C4-2B (cell line): ENCODE data around the gene MAPK8IP3.
A peak's percentile ranks its signal among the peaks of the same experiment; 100 is the strongest.

ENCODE experiments used
- H3K27ac ChIP-seq: fragments of 450-650 bp; 2 replicates; pipeline ENCODE4 v1.5.1; 2017
- ZFX ChIP-seq: fragments of 450-650 bp; IDR thresholded peaks from 2 replicates; pipeline ENCODE4 v1.6.1; 2017
- TF ChIP-seq, protein P1 (sequence below): fragments of 450-650 bp; conservative IDR thresholded peaks from 2 replicates; pipeline ENCODE4 v1.5.1; 2017; ENCODE audit warnings: mild to moderate bottlenecking

The MAPK8IP3 gene

DNA sequence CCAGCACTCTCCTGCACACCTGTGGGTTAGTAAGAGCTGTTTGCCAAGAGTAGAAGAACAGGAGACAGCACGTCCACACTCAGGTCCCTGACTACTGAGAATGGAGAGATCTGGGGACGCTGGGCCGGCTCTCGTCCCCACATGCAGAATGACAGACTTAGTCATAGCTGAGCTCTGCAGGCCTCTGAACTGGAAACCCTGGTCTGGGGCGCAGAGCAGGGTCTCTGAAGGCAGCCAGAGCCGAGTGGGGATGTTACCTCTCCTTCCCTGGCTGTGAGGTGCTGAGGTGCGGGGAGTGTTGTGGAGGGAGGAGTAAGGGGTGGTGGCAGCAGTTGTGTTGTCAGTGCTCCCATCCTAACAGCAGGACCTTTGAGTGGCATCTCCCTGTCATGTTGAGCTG, 35.1 kb upstream of the MAPK8IP3 start:
- TF ChIP-seq, protein P1, sequence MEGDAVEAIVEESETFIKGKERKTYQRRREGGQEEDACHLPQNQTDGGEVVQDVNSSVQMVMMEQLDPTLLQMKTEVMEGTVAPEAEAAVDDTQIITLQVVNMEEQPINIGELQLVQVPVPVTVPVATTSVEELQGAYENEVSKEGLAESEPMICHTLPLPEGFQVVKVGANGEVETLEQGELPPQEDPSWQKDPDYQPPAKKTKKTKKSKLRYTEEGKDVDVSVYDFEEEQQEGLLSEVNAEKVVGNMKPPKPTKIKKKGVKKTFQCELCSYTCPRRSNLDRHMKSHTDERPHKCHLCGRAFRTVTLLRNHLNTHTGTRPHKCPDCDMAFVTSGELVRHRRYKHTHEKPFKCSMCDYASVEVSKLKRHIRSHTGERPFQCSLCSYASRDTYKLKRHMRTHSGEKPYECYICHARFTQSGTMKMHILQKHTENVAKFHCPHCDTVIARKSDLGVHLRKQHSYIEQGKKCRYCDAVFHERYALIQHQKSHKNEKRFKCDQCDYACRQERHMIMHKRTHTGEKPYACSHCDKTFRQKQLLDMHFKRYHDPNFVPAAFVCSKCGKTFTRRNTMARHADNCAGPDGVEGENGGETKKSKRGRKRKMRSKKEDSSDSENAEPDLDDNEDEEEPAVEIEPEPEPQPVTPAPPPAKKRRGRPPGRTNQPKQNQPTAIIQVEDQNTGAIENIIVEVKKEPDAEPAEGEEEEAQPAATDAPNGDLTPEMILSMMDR: no peak
- H3K27ac ChIP-seq: no peak overlapping the region

DNA sequence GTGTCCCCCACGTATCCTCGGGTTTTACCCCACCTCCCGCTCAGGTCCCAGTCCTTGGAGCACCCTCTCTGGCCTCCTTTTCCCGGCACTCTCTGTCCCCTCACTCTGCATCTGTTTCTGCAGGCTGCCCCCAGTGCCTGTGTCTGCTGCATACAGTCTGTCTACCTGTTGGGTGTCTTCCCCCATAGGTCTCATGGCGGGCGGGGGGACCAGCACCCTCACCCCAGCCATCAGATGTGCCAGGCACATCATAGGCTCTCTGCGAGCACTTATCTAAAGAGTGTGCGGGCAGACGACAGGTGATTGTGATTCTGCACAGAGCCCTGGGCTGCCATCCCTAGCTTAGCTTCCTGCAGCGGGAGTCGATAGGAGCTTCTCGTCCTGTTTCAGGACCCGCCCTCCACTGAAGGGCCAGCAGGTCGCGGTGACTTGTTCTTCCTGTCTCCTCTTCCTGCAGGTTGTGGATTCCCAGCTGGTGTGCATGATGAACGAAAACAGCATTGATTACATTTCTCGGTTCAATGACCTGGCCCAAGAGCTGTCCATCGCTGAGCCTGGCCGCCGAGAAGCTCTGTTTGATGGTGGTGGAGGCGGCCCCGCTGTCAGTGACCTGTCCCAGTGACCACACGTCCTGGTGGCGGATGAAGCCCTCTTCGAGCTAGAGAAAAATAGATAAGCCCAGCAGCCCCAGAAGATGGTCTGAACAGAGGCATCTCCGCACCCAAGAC, 32.4 kb upstream of the MAPK8IP3 start:
- no peak overlapping the region for H3K27ac ChIP-seq
- TF ChIP-seq ZFX: no peak
- TF ChIP-seq, protein P1: no peak

DNA sequence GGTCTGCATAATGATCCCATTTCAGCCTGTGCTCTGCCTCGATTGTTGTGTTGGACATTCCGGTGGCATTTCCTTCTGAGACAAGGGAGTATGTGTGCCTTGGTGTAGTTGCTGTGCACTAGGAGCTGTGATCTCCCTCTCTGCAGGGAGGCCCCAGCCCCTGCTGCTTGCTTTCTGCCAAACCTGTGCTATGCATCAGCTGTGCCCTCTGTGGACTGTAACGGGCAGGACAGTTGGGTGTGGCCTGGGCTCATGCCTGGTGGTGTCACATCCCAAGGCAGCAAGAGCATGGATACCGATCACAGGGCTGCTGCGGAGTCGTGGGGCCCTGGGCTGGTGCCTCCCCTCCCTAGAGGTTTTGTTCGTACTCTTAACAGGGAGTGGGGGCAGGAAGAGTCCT, 31.7 kb upstream of the MAPK8IP3 start:
- H3K27ac ChIP-seq: no peak overlapping the region
- no peak for TF ChIP-seq ZFX

DNA sequence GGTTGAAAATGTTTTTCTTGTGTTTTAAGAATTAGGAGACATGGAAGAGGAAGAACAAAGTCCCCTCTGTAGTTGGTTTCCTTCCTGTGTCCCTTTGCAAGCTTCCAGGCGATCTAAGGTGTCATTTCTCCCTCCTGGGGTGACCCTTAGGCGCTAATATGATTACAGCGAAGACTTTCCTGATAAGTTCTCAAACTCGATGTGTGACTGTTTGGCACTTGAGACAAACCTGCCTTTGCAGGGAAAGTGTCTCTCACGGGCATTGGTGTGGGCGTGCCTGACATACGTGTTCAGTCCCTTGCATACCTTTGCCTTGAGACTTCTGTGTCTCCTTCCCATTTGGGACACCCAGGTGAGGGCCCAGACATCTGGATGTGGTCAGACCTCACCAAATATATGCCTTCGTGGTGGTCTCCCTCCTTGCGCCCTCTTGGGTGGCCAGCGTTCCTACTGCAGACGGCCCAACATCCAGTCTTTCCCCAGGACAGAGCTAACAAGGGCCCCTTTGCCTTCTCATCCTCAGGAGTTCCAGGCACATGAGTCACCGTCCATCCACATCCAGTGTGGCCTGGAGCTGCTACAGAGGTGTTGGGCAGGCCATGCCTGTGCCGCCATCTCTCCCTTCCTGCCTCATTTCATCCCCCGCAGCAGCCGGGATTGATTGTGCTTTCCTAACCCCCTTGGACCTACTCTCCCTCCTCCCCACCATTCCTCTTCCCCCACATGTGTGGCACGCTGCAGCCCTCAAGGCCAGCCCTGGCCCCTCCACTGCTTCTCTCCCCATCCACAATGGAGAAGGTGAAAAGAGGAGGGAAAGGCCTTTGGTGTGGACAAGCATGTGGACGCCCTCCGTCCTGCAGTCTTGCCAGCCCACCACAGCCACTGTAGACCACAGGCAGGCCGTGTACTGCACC, 31.0 kb upstream of the MAPK8IP3 start:
- TF ChIP-seq, protein P1: no peak
- TF ChIP-seq ZFX: no peak
- H3K27ac ChIP-seq: no peak overlapping the region

DNA sequence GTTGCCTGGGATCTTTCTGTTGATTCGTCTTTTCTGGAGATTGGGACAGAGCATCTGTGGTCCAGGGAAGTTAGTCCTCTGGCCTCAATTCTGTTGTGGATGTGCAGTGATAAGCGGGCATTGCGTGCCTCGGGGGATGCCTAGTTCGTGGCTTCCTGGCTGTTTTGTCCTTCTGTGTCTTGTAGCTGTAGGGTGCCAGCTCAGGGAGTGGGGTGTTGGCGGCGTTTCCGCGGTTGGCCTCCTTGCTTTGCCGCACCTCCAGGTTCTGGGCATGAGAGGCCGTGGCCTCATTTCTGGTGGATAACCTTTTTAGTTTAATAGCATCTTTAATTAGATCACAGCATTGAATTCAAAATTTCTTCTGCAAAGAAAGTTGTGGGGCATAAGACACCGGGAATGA, 29.3 kb upstream of the MAPK8IP3 start:
- TF ChIP-seq ZFX: no peak
- TF ChIP-seq, protein P1: no peak
- H3K27ac ChIP-seq: no peak overlapping the region; the same call in 1 of the 2 replicates

DNA sequence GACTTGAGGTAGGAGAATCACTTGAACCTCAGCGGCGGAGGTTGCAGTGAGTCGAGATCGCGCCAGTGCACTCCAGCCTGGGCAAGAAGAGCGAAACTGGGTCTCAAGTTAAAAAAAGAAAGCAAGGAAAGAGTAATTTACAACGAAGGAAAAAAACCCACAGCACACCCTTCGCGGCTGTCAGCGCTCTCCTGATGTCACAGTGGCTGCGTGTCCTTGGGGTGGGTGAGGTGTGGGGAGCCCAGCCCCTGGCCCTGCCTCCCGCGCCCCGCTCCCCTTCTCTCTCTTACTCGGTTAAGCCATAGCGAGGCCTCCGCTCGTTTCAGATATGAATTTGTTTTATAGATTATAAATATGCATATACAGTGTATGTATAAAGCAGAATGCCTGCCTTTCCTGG, 28.7 kb upstream of the MAPK8IP3 start:
- TF ChIP-seq, protein P1: no peak
- no peak for TF ChIP-seq ZFX
- peak overlapping the region; percentile 97 for H3K27ac ChIP-seq

DNA sequence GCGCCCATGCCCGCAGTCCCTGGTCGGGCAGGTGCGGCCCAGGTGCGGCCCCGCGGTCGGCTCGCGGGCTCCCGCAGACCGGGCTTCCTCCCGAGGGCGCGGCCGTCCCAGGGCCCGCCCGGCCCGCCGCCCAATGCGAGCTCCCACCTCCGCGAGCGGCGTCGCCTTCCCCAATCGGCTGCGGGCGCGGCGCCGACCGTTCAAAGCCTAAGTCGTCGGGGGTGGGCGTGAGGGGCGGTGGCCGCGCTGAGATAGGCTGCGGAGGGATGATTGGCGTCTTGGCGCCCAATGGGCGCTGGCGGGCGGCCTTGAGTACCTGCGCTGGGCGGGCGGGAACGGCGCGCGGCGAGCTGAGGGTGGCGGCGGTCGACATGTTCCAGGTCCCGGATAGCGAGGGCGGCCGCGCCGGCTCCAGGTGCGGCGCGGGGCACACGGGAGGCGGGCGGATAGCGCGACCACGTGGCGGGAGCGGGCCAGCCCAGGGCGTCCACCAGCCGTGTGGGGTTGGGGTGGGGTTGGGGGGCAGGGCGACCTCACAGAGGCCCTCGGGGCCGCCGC, 28.0 kb upstream of the MAPK8IP3 start, which contains the start of gene JPT2:
TSS of gene JPT2 (plus strand) at position 338 of the 558 bp plus-strand sequence. CDS start at position 372, 34 bp downstream.
- no peak for TF ChIP-seq ZFX
- TF ChIP-seq, protein P1: no peak
- H3K27ac ChIP-seq: peak within 1 kb of the TSS; percentile 97
